Loucy (cell line): ENCODE measurements around the gene KSR1.

Experiments used
- H2AFZ ChIP-seq: fragments of 200-600 bp; sonication (generic); 2 replicates; pipeline ENCODE4 v1.6.0; 2016; ENCODE audit warnings: antibody characterized with exemption, mild to moderate bottlenecking, low read length, moderate library complexity
- H3F3A ChIP-seq: fragments of 200-600 bp; 2 replicates; pipeline ENCODE4 v1.6.0; 2016; ENCODE audit warnings: antibody characterized with exemption, low read depth, mild to moderate bottlenecking
- H3K27me3 ChIP-seq: fragments of 200-600 bp; sonication (generic); 2 replicates; pipeline ENCODE4 v1.6.1; 2014; ENCODE audit warnings: low read length, mild to moderate bottlenecking; ENCODE audit not compliant: insufficient read depth, poor library complexity, severe bottlenecking
- H3K36me3 ChIP-seq: fragments of 200-600 bp; sonication (generic); 2 replicates; pipeline ENCODE4 v1.6.1; 2016; ENCODE audit warnings: low read length; ENCODE audit not compliant: insufficient read depth
- H3K4me1 ChIP-seq: fragments of 200-600 bp; sonication (generic); 2 replicates; pipeline ENCODE4 v1.5.1; 2014; ENCODE audit warnings: low read length, mild to moderate bottlenecking; ENCODE audit not compliant: insufficient read depth, poor library complexity, severe bottlenecking
- H3K4me2 ChIP-seq: fragments of 200-600 bp; sonication (generic); 2 replicates; pipeline ENCODE4 v1.6.0; 2014; ENCODE audit warnings: antibody characterized with exemption, low read length, low read depth, mild to moderate bottlenecking; ENCODE audit not compliant: poor library complexity, severe bottlenecking
- H3K4me3 ChIP-seq: fragments of 200-600 bp; sonication (generic); 2 replicates; pipeline ENCODE4 v1.5.1; 2014; ENCODE audit warnings: low read length, mild to moderate bottlenecking, mixed read lengths; ENCODE audit not compliant: poor library complexity, severe bottlenecking
- H3K79me2 ChIP-seq: fragments of 200-600 bp; sonication (generic); 2 replicates; pipeline ENCODE4 v1.6.1; 2014; ENCODE audit warnings: low read length; ENCODE audit not compliant: insufficient read depth
- H3K9ac ChIP-seq: fragments of 200-600 bp; sonication (generic); 2 replicates; pipeline ENCODE4 v1.6.0; 2014; ENCODE audit warnings: mild to moderate bottlenecking, low read depth, low read length, moderate library complexity; ENCODE audit not compliant: poor library complexity, severe bottlenecking
- H3K9me2 ChIP-seq: fragments of 200-600 bp; sonication (generic); replicated peaks from 2 replicates; pipeline ENCODE4 v1.6.1; 2016; ENCODE audit warnings: low read depth, low read length, mixed read lengths
- H3K9me3 ChIP-seq: fragments of 200-600 bp; sonication (generic); 2 replicates; pipeline ENCODE4 v1.6.1; 2014; ENCODE audit warnings: mild to moderate bottlenecking, antibody characterized with exemption, low read length, low read depth; ENCODE audit not compliant: insufficient read depth
- H4K20me1 ChIP-seq: fragments of 200-600 bp; sonication (generic); 2 replicates; pipeline ENCODE4 v1.6.0; 2014; ENCODE audit warnings: antibody characterized with exemption, low read length, mild to moderate bottlenecking; ENCODE audit not compliant: insufficient read depth, poor library complexity, severe bottlenecking
- EZH2phosphoT487 ChIP-seq: fragments of 200-600 bp; IDR thresholded peaks from 2 replicates; pipeline ENCODE4 v1.6.1; 2018; ENCODE audit warnings: antibody characterized with exemption, mild to moderate bottlenecking, moderate library complexity, borderline replicate concordance
- TF ChIP-seq, protein P1 (sequence below): fragments of 200-600 bp; sonication (generic); conservative IDR thresholded peaks from 2 replicates; pipeline ENCODE4 v1.5.1; 2014; ENCODE audit warnings: mild to moderate bottlenecking, antibody characterized with exemption, low read length

Gene KSR1

DNA sequence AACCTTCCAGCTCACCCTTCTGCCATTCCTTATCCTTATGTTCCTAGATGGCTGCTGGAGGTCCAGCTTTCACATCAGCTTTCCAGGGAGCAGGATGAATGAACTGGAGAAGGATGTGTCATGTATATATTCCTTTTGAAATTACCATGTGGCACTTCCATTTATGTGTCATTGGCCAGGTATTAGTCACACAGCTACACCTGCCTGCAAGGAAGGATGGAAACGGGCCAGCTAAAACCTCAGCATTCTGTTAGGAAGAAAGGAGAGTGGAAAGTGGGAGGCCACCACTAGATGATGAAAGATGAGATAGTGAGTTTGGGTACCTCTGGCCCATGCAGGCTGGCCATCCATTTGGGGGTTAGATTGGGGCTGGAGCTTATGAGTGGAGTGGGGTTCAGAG, 67.5 kb downstream of the KSR1 start:
- Histone ChIP-seq H3K4me1 (peaks cover 56% of the 10 kb centered on the region), H3K9me2 (no peaks in the 10 kb centered on the region), H2AFZ (no peak overlapping the region), H3K9ac (no peak overlapping the region), H3K9me3 (no peaks in the 10 kb centered on the region), H3K79me2 (peaks cover 56% of the 10 kb centered on the region), H3K27me3 (no peaks in the 10 kb centered on the region), H3K36me3 (no peaks in the 10 kb centered on the region), H3K4me3 (no peak overlapping the region), H3K4me2 (no peak overlapping the region), H4K20me1 (no peaks in the 10 kb centered on the region), H3F3A (no peaks in the 10 kb centered on the region)
- TF ChIP-seq, protein P1, sequence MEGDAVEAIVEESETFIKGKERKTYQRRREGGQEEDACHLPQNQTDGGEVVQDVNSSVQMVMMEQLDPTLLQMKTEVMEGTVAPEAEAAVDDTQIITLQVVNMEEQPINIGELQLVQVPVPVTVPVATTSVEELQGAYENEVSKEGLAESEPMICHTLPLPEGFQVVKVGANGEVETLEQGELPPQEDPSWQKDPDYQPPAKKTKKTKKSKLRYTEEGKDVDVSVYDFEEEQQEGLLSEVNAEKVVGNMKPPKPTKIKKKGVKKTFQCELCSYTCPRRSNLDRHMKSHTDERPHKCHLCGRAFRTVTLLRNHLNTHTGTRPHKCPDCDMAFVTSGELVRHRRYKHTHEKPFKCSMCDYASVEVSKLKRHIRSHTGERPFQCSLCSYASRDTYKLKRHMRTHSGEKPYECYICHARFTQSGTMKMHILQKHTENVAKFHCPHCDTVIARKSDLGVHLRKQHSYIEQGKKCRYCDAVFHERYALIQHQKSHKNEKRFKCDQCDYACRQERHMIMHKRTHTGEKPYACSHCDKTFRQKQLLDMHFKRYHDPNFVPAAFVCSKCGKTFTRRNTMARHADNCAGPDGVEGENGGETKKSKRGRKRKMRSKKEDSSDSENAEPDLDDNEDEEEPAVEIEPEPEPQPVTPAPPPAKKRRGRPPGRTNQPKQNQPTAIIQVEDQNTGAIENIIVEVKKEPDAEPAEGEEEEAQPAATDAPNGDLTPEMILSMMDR = no peak
- TF ChIP-seq EZH2phosphoT487 = no peak

DNA sequence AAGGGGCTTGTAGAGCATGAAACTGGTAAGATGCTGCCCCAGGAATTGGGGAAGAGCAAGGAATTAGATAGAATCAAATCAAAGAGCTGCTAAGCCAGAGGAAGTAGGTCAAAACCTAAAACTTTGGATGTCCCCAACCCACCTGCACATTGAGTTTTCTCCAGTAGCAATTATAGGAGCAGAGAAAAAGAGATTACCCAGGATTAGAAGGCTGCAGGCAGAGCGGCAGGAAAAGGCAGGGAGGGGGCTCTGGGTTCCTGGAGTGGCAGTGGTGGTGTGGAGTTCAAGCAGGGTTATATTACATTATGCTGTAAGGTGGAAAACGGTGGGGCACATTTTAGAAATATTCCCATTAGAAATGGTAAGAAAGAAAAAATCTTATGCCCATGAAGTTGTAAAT, 68.3 kb downstream of the KSR1 start:
- Histone ChIP-seq H3F3A (no peaks in the 10 kb centered on the region), H3K4me3 (no peak overlapping the region), H3K4me2 (no peak overlapping the region), H4K20me1 (no peaks in the 10 kb centered on the region), H3K9me3 (no peaks in the 10 kb centered on the region), H3K9me2 (no peaks in the 10 kb centered on the region), H3K79me2 (peaks cover 55% of the 10 kb centered on the region), H3K36me3 (no peaks in the 10 kb centered on the region), H2AFZ (no peak overlapping the region), H3K4me1 (peaks cover 57% of the 10 kb centered on the region), H3K27me3 (no peaks in the 10 kb centered on the region), H3K9ac (no peak overlapping the region)
- TF ChIP-seq, protein P1 = no peak
- TF ChIP-seq EZH2phosphoT487 = no peak

DNA sequence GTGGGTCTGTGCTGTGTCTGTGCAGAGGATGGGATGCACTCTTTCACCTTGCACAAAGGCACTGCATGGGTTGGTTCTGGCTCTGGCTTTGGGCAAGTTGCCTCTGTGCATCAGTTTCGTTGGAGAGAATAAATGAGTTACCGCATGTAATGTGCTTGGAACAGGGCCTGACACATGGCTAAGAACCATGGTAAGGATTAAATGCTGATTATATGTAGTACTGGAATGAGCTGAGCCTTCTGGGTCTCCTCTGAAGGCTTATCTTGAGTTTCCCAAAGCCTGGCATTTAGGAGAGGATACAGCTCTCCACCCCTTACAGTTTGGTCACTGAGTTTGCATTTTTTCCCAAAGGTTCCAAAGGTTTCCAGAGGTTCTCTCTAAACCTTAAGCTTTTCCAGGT, 69.1 kb downstream of the KSR1 start:
- no peaks in the 10 kb centered on the region for H3K27me3 ChIP-seq
- no peaks in the 10 kb centered on the region for H3K36me3 ChIP-seq
- peaks cover 49% of the 10 kb centered on the region for H3K79me2 ChIP-seq
- H3K4me1 ChIP-seq = peaks cover 55% of the 10 kb centered on the region
- H4K20me1 ChIP-seq = no peaks in the 10 kb centered on the region
- no peak overlapping the region for H3K9ac ChIP-seq
- H3K4me3 ChIP-seq = no peak overlapping the region
- H3K9me3 ChIP-seq = no peaks in the 10 kb centered on the region
- H2AFZ ChIP-seq = no peak overlapping the region
- H3K4me2 ChIP-seq = no peak overlapping the region
- no peaks in the 10 kb centered on the region for H3K9me2 ChIP-seq
- no peak for TF ChIP-seq EZH2phosphoT487
- TF ChIP-seq, protein P1 = no peak
- no peaks in the 10 kb centered on the region for H3F3A ChIP-seq
